NCI-H2107 treated with DMSO at 0.1 percent for 48 hours (cell line): ENCODE results near the gene C3orf22.
"Not testable (repeated sequence)": the region's sequence is repeated elsewhere in the genome, so short reads cannot be mapped to it uniquely, and the experiment has no call there.

Experiments used
- DNase-seq: peaks from one replicate; lab custom pipeline; 2025; ENCODE audit not compliant: unreplicated experiment; lab: John Stamatoyannopoulos, UW

Gene C3orf22

DNA sequence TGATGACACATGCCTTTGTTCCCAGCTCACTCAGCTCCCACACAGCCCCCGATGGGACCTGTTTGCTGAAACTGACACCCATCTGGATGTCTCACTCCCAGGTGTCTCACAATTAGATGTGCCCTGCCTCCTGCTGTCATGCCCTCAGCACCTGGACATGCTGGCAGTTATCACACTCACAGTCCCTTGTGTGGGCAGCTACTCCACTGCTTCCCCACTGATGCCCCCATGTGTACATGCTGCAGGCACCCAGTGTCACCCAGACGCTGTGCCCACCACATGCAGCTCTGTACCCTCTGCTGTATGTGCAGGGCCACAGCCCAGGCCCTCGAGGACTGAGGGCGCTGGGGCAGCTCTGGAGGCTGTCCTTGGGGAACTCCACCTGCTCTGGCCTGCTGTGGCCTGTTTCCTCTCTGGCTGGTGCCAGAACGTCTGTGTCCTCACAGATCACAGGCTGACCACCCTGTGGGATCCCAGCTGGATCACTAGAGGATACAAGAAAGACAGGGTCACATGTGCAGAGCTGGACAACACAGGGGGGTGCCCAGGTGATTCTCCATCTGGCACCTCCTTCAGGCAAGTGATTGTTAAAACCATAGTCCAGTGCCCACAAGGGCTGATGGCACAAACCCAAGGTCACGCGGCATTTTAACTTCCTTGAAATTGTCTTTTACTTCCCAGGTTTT, 14.0 kb downstream of the C3orf22 start:
- DNase-seq = peak; percentile 23

DNA sequence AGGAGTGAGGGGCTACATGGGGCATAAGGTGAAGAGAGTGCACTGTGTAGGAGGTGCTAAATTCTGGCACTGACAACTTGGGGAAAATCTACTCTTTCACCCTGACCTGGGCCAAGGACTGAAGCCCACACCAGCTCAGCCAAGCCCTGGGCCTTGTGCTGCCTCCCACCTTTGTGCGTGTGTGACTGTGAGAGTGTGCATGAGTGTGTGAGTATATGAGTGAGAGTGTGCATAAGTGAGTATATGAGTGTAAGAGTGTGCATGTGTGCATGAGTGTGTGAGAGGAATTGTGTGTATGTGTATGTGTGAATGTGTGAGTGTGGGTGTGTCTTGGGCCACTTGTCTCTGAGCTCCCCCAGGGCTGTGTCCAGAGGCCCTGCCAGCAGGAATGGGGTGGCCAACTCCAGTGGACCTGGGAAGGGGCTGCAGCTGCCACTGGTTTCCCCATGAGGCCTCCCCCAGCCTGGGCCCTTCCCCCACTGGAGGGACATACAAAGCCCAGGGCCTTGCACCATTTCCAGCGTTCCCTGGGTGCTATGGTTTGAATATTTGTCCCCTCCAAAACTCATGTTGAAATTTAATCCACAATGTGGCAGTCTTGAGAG, 15.2 kb downstream of the C3orf22 start:
- no peak for DNase-seq

DNA sequence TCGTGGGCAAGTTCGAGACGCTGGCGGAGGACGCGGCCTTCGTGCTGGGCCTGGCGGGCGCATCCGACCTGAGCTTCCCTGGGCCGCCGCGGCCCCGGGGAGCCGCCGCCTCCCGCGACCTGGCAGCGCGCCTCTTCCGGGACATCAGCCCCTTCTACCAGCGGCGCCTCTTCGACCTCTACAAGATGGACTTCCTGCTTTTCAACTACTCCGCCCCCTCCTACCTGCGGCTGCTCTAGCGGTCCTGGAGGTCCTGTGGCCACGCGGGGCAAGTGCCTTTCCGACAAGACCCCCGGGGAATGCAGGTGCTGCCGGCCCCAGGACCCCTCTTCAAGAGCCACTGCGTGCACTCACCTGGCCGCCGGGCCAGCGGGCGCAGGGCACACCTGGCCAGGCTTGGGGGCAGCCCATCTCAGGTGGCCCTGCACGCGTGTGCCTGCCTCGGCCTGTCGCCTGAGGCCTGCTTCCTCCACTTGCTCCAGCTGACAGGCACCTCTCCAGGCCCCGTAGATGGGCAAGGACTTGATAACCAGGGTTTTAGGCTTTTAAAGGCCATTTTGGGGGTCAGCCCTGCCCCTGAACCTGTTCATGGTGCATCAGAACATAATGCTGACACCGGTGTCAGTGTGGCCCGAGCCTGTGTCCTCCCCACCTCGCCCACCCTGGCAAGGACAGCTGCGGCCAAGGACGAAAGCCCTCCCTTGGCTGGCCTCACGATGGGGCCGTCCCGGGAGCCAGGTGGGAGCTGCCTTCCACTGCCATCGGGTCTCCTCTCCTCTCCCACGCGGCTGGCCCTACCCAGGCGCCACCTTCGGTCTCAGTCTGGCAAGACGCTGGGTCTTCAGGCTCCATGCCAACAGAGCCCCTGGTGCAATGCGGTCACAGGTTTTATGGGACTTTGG, 16.1 kb downstream of the C3orf22 start:
- no peak for DNase-seq

DNA sequence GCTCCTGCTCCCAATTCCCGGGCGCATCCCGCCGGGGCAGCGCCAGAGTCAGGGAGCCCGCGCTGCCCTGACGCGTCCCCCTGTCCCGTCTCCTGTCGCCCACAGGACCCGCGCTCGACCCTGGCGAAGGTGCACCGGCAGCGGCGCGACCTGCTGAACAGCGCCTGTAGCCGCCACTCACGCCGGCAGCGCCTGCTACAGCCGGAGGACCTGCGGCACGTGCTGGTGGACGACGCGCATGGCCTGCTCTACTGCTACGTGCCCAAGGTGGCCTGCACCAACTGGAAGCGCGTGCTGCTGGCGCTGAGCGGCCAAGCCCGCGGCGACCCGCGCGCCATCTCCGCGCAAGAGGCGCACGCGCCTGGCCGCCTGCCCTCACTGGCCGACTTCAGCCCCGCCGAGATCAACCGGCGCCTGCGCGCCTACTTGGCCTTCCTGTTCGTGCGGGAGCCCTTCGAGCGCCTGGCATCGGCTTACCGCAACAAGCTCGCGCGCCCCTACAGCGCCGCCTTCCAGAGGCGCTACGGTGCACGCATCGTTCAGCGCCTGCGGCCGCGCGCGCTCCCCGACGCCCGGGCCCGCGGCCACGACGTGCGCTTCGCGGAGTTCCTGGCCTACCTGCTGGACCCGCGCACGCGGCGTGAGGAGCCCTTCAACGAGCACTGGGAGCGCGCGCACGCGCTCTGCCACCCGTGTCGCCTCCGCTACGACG, 16.9 kb downstream of the C3orf22 start:
- no peak for DNase-seq

DNA sequence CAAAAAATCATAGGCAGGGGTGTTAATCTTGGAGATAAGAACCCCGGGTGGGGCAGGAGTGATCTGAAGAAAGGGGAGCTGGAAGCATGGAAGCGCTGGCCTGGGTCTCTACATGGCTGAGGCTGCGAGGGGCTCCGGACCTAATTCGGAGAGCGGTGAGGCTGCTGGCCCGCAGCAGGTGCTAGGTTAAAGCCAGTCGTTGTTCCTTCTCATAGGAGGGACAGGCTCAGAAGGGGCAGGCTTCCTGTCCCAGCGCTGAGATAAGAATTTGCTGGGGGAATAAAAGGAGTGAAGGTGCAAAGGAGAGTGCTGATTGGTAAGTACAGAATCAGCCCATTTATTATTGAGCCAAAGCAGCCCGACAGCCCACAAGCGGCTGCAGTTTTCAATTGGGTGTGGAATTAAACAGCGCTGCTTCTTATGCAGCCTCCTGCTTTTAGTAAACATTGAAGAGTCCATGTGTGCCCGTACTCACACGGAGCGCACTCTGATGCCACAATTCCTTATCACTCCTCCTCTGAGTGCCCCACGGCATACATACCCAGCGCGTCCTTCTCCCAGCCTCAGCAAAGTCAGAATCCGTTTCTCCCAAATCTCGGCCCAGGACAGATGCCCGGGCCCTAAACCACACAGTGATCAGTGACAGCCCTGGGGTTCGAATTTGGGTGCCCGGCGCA, 17.6 kb downstream of the C3orf22 start:
- DNase-seq = no peak

DNA sequence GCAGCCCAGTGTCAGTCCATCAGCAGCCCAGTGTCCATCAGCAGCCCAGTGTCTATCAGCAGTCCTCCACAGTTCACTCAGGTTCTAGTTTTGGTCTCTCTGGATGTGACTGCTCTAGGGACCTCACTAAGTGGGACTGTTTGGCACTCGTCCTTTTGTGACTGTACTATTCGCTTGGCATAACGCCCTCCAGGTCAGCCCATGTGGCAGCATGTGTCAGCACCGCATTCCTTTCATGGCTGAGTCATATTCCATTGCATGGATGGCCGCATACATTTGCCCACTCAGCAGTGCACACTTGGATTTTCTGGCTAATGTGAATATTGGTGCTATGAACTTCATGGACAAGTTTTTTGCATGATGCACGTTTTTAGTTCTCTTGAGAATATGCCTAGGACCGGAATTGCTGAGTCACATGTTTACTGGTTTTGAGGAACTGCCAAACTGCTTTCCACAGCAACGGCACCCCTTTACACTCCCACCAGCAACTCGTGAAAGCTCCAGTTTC, 18.3 kb downstream of the C3orf22 start:
- no peak for DNase-seq

DNA sequence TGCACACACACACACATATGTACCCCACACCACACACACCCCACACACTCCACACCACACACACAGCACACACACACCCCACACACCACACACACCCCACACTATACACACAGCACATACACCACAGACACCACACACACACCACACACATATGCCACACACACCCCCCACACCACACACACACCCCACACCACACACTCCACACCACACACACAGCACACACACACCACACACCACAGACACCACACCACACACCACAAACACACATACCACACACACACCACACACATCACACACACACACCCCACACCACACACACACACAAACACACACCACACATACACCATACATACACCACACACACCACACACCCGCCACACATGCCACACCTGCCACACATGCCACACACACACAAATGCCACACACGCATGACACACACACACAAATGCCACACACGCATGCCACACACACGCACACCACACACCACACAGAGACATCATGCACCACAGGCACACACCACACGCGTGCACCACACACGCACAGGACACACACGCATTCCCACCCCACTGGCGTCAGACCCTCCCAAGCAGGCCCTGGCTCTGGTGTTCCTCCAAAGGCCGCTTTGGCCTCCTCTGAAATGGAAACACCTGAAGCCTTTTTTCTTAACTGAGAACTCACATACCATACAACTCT, 19.0 kb downstream of the C3orf22 start:
- no peak for DNase-seq

DNA sequence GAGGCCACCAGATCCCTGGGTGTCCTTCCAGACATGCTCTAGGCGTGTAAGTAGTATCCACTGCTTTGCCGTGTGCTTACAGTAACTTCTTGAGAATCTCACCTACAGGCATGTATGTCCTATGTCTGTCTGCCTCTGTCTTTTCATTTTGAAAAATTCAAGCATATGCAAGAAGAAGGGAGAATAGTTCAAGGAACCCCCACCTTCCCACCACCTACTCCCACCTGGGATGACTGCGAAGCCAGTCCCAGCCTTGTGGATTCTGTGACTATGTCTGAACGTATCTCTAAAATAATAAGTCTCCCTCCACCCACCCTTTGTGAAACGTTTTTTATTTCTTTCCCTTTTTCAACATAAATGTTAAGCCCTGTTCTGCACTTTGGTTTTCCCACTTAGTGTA, 19.8 kb downstream of the C3orf22 start:
- no peak for DNase-seq

DNA sequence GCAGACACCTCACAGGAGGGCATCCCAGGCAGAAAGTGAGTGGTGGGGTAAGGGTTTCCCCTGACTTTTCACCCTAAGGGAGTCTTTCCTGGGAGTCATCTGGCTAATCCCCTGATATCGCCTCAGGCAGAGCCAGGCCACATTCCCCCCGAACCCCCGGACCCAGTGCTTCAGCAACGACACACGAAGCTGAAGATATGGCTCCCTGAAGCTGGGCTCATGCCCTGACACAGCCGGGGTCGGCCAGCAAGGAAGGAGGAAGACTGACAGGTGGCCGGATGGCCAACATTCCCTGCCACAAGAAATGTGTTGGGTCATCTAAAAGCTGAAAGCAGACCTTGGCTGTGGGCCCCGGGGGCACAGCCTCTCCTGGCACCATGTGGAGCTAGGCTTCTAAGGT, 20.4 kb downstream of the C3orf22 start:
- no peak for DNase-seq

DNA sequence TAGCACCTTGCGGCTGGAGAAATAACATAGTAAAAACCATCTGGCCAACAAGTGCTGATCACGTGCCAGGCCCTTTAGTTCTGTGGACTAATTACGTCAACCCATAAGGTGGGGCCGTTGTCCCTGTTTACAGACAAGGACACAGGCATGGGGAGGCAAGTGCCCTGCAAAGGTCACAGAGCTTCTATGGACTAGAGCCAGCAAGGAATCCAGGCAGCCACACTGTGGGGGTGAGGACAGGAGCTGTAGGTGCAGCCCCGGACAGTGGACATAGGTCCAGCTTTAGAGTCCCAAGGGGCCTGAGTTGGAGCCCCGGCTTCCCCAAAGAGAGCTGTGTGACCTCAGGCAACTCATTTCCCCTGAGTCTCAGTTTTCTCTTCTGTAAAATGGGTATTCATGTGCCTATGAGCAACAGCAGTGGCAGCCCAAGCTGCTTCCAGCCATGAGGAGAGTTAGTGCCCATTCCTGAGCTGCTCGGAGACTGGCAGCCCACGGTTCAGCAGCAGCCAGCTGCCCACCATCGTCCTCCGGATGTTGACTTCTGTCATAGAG, 20.9 kb downstream of the C3orf22 start:
- DNase-seq = no peak

DNA sequence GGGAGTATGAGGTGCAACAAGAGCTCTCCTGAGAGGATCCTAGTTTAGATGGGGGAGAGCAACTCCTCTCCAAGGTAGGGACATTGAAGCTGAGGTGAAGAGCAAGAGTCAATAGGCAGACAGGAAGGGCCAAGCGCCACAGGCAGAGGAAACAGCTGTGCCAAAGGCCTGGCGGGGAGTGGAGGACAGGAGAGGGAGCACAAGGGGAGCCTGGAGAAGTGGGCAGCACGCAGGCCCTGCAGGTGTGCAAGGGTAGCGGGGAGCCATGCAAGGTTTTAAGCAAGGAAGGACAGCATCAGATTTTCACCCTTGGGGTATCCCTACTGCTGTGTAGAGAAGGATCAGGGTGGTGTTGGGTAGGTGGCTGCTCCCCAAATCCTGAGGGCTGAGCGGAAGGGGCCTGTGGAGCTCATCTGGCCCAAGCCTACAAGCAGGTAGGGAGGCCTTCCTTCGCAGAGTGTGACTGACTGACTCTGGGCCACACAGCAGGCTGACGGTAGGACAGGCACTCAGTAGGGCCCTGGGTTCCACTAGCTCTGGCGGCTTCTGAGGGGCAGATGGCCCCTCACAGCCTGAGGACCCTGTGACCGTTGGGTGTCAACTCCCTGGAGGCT, 21.5 kb downstream of the C3orf22 start:
- no peak for DNase-seq

DNA sequence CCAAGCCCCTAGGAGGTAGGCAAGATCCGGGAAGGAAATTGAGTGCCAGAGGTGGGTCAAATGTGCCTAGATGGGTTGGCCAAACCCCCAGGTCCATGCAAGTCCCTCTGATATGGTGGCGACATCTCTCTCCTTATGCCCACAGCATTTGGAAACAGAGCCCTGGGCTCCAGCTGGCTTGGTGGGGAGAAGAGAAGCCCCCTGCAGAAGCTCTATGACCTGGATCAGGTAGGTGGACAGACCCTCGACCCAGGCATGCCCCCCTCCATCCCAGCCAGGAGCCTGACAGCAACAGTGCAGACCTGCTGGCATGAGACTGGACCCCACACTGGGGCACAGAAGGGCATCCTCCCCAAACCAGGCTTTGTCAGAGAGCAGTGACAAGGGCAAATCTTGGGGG, 22.6 kb downstream of the C3orf22 start:
- DNase-seq = no peak

DNA sequence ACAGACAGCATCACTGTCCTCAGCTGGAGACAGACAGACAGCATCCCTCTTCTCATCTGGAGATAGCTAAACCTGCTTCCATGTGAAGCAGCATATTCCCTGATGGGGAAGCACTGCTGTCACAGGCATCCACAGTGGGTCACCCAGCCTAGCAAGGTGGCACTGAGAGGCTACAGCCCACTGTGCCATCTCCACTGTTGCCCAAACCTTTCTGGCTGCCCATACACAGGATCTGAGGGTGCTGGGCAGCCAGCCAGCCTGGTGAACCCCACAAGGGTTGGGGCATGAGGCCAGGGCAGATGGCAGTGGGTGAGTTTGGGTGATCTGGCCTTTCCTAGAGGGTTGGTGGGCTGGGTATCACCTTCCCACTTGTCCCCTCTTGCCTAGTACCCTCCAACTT, 23.1 kb downstream of the C3orf22 start:
- no peak for DNase-seq

DNA sequence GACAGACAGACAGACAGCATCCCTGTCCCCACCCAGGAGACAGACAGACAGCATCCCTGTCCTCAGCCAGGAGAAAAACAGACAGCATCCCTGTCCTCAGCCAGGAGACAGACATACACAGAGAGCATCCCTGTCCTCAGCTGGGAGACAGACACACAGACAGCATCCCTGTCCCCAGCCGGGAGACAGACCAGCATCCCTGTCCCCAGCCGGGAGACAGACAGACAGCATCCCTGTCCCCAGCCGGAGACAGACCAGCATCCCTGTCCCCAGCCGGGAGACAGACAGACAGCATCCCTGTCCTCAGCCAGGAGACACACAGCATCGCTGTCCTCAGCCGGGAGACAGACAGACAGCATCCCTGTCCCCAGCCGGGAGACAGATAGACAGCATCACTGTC, 24.0 kb downstream of the C3orf22 start:
- DNase-seq = not testable (repeated sequence)

DNA sequence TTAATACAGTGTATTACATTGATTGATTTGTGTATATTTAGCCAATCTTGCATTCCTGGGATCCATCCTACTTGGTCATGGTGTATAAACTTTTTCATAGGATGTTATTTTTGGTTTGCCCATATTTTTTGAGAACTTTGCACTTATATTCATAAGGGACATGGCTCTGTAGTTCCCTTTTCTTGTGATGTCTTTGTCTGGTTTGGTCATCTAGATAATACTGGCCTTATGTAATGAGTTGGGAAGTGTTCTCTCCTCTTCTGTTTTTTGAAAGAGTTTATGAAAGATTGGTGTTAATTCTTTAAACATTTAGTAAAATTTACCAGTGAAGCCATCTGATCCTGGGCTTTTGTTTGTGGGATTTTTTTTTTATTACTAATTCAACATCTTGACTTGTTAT, 25.2 kb downstream of the C3orf22 start:
- no peak for DNase-seq

DNA sequence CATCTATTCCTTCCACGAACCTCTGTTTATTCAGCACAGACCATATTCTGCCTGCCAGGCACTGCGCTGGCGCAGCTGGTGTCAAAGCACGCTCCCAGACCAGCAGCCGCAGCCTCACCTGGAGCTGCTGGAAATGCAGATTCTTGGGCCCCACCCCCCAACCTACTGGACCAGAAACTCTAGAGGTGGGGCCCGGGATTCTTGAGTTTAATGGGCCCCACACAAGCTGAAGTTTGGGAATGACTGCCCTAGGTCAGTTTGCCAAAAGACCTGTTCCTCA, 27.7 kb downstream of the C3orf22 start:
- DNase-seq = no peak

DNA sequence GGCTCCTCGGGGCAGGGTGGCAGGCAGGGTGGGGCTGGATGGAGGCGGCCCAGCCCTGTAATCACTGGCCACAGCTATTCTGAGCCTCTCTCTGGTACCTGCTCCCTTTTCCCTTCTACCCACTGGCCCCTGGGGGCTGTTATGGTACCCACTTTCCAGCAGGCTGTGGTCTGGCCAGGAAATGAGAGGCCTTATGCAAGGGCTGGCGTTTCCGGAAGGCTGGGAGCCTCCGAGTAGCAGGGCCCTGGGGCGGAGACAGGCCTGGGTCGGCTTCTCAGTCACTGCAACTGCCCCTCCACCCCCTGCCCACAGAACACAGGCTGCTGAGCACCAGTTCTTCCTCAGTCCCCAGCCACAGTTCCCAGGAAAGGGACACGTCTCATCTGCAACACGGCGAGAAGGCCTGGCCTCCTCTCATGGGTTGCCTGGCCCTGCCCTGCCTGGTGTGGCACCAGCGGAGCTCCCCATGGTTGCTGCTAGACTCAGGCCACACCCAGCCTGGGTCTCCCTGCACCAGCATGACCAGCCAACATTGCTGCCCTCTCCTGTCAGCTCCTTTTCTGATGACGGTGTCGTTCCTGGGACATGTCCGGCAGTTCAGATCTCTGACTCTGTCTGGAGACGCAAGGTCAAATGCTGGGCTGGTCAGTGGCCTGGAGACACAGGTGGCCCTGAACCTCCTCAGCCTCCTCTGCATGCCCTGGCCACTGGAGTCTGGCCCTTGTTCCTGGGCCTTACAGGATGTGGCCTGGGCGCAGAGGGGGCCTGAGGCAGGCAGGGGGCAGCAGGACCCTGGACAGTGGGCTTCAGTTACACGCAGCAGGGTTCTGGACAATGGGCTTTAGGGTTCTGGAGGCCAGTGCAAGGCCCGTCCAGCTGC, 28.3 kb downstream of the C3orf22 start:
- no peak for DNase-seq

DNA sequence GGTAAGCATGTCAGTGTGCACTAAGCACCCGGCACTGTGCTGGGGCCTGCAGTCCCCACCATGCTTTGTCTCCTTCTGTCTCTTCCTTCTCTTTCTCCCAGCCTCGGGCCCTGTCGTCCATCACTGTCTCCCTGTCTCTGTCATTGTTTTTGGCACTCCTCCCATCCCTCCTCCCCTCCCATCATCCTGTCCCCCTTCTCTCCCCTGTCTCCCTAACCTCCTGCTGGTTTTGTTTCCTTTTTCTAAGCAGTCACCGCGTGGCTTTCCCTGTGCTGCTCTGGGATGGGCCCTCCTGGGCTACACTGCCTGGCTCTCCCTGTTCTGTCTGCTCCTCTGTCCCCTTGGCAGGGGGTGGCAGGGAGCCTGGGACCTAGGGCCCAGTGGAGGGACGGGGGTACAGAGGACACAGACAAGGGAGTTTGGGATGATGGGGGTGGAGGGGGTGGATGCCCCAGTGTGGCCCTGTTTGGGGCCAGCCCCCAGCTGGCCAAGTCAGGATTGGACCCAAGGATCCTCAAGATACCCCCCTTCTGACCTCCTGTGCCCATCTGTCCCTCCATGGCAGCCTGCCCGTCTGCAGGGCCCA, 29.1 kb downstream of the C3orf22 start:
- no peak for DNase-seq
